Neural progenitor cell (in vitro differentiated cells): ENCODE data around the gene NKX2-4. TPM values are rescaled to one million over a fixed set of nuclear protein-coding genes. Genes with fewer than 3 reads are reported as not detected.

Source experiments
- DNase-seq: peaks from one replicate; pipeline ENCODE4 v3.0.0-alpha.2; 2016; ENCODE audit warnings: low spot score
- H2AFZ ChIP-seq: fragments of 200-600 bp; sonication (generic); replicated peaks from 2 replicates; pipeline ENCODE4 v1.6.1; 2016; ENCODE audit warnings: antibody characterized with exemption
- H3F3A ChIP-seq: fragments of 200-600 bp; sonication (generic); 2 replicates; pipeline ENCODE4 v1.6.1; 2016; ENCODE audit warnings: antibody characterized with exemption, low read depth
- H3K27ac ChIP-seq: fragments of 200-600 bp; sonication (generic); 2 replicates; pipeline ENCODE4 v1.5.1; 2016; ENCODE audit warnings: mild to moderate bottlenecking
- H3K27me3 ChIP-seq: fragments of 200-600 bp; sonication (generic); 2 replicates; pipeline ENCODE4 v1.6.1; 2016; ENCODE audit warnings: mild to moderate bottlenecking, moderate library complexity
- H3K36me3 ChIP-seq: fragments of 200-600 bp; sonication (generic); 2 replicates; pipeline ENCODE4 v1.5.1; 2016
- H3K4me1 ChIP-seq: fragments of 200-600 bp; sonication (generic); 2 replicates; pipeline ENCODE4 v1.6.1; 2016; ENCODE audit warnings: mixed run types
- H3K4me2 ChIP-seq: fragments of 200-600 bp; sonication (generic); 2 replicates; pipeline ENCODE4 v1.6.1; 2016
- H3K4me3 ChIP-seq: fragments of 200-600 bp; sonication (generic); 2 replicates; pipeline ENCODE4 v1.5.1; 2016
- H3K79me2 ChIP-seq: fragments of 200-600 bp; sonication (generic); 2 replicates; pipeline ENCODE4 v1.6.1; 2016; ENCODE audit warnings: low read depth
- H3K9ac ChIP-seq: fragments of 200-600 bp; sonication (generic); 2 replicates; pipeline ENCODE4 v1.6.1; 2016
- H3K9me3 ChIP-seq: fragments of 200-600 bp; sonication (generic); 2 replicates; pipeline ENCODE4 v1.5.1; 2016; ENCODE audit warnings: low read depth
- H4K20me1 ChIP-seq: fragments of 200-600 bp; sonication (generic); 2 replicates; pipeline ENCODE4 v1.6.1; 2016; ENCODE audit warnings: low read depth
- H3K27ac Mint-ChIP-seq: 3 replicates; pipeline ENCODE4 v1.8.0; 2021; ENCODE audit warnings: mixed read lengths
- H3K27me3 Mint-ChIP-seq: 2 replicates; pipeline ENCODE4 v1.8.0; 2022; ENCODE audit warnings: low read depth, mild to moderate bottlenecking, inconsistent platforms, moderate library complexity, mixed read lengths; ENCODE audit not compliant: insufficient read depth
- H3K36me3 Mint-ChIP-seq: 3 replicates; pipeline ENCODE4 v1.8.0; 2021; ENCODE audit warnings: mixed read lengths
- H3K4me1 Mint-ChIP-seq: 3 replicates; pipeline ENCODE4 v1.8.0; 2021; ENCODE audit warnings: mixed read lengths
- H3K4me3 Mint-ChIP-seq: 3 replicates; pipeline ENCODE4 v1.8.0; 2021; ENCODE audit warnings: mild to moderate bottlenecking, moderate library complexity, mixed read lengths
- H3K9me3 Mint-ChIP-seq: 3 replicates; pipeline ENCODE4 v1.8.0; 2020; ENCODE audit warnings: mixed read lengths
- CTCF ChIP-seq: fragments of 200-600 bp; sonication (generic); IDR thresholded peaks from 2 replicates; pipeline ENCODE4 v1.5.1; 2017; ENCODE audit warnings: antibody characterized with exemption, mild to moderate bottlenecking
- EZH2 ChIP-seq: fragments of 200-600 bp; sonication (generic); IDR thresholded peaks from 2 replicates; pipeline ENCODE4 v1.6.1; 2017; ENCODE audit warnings: antibody characterized with exemption, mild to moderate bottlenecking, moderate library complexity
- EZH2phosphoT487 ChIP-seq: fragments of 200-600 bp; sonication (generic); IDR thresholded peaks from 2 replicates; pipeline ENCODE4 v1.6.1; 2017; ENCODE audit warnings: antibody characterized with exemption
- total RNA-seq: library from RNA; depleted of rRNA; stranded (reverse); fragments of >200 nt; gene quantifications from 2 replicates; pipeline ENCODE4 v1.2.3, GENCODE V29; 2015; ENCODE audit warnings: low replicate concordance

The NKX2-4 gene
- total RNA-seq, 1 donor from 2014 or later = not detected

DNA sequence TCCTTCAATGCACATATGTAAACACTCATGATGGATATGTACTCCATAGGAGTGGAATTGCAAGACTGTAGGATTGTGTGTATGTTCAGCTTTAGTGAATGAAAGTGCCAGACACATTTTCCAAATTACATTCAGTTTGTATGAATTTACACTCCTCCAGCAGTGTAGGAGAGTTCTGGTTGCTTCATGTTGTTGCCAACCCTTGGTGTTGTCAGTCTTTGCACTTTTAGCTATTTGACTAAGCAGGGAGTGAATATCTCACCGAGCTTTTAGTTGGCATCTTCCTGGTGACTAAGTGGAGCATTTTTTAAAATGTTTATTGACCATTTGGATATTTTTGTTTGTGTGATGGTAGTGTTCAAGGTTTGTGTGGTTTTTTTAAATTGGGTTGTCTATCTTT is 23.9 kb downstream of the NKX2-4 start:
- Histone ChIP-seq H3K4me2 (no peak overlapping the region), H3F3A (no peaks in the 10 kb centered on the region), H3K27ac (no peak overlapping the region), H2AFZ (no peak overlapping the region), H4K20me1 (peaks cover 42% of the 10 kb centered on the region), H3K9ac (no peak overlapping the region), H3K9me3 (no peaks in the 10 kb centered on the region), H3K79me2 (peaks cover 86% of the 10 kb centered on the region), H3K4me3 (no peak overlapping the region), H3K27me3 (no peaks in the 10 kb centered on the region), H3K4me1 (no peaks in the 10 kb centered on the region), H3K36me3 (peaks cover 1% of the 10 kb centered on the region)
- no peak overlapping the region for H3K27ac Mint-ChIP-seq
- no peak for TF ChIP-seq EZH2phosphoT487
- TF ChIP-seq EZH2 = no peak
- no peak for TF ChIP-seq CTCF
- peaks cover 22% of the 10 kb centered on the region for H3K36me3 Mint-ChIP-seq
- no peaks in the 10 kb centered on the region for H3K9me3 Mint-ChIP-seq
- no peak for DNase-seq
- H3K4me3 Mint-ChIP-seq = no peak overlapping the region
- peaks cover 2% of the 10 kb centered on the region for H3K4me1 Mint-ChIP-seq
- H3K27me3 Mint-ChIP-seq = no peaks in the 10 kb centered on the region

GRCh38 chr20:21372016-21372415 is 25.3 kb downstream of the NKX2-4 start:
- Histone ChIP-seq H3K4me1 (no peaks in the 10 kb centered on the region), H3K27ac (no peak overlapping the region), H3F3A (no peaks in the 10 kb centered on the region), H3K27me3 (no peaks in the 10 kb centered on the region), H3K9me3 (no peaks in the 10 kb centered on the region), H3K4me2 (no peak overlapping the region), H2AFZ (no peak overlapping the region), H3K4me3 (no peak overlapping the region), H3K36me3 (peaks cover 9% of the 10 kb centered on the region), H3K79me2 (peaks cover 73% of the 10 kb centered on the region), H3K9ac (no peak overlapping the region), H4K20me1 (peaks cover 34% of the 10 kb centered on the region)
- no peak overlapping the region for H3K27ac Mint-ChIP-seq
- H3K4me1 Mint-ChIP-seq = no peaks in the 10 kb centered on the region
- peaks cover 23% of the 10 kb centered on the region for H3K36me3 Mint-ChIP-seq
- DNase-seq = no peak
- no peaks in the 10 kb centered on the region for H3K27me3 Mint-ChIP-seq
- TF ChIP-seq EZH2 (no peak), EZH2phosphoT487 (no peak), CTCF (no peak)
- H3K9me3 Mint-ChIP-seq = no peaks in the 10 kb centered on the region
- no peak overlapping the region for H3K4me3 Mint-ChIP-seq

GRCh38 chr20:21371193-21371592 is 26.1 kb downstream of the NKX2-4 start:
- H3K9ac ChIP-seq = no peak overlapping the region
- Mint-ChIP-seq H3K4me1 (no peaks in the 10 kb centered on the region), H3K4me3 (no peak overlapping the region), H3K9me3 (no peaks in the 10 kb centered on the region), H3K36me3 (peaks cover 22% of the 10 kb centered on the region), H3K27ac (no peak overlapping the region), H3K27me3 (no peaks in the 10 kb centered on the region)
- H3K79me2 ChIP-seq = peaks cover 67% of the 10 kb centered on the region
- DNase-seq = no peak
- H4K20me1 ChIP-seq = peaks cover 34% of the 10 kb centered on the region
- no peaks in the 10 kb centered on the region for H3F3A ChIP-seq
- H3K36me3 ChIP-seq = peaks cover 16% of the 10 kb centered on the region
- no peak for TF ChIP-seq EZH2phosphoT487
- TF ChIP-seq CTCF = no peak
- no peak for TF ChIP-seq EZH2
- H3K27me3 ChIP-seq = no peaks in the 10 kb centered on the region
- H3K9me3 ChIP-seq = no peaks in the 10 kb centered on the region
- H2AFZ ChIP-seq = no peak overlapping the region
- no peak overlapping the region for H3K4me3 ChIP-seq
- H3K4me2 ChIP-seq = no peak overlapping the region
- H3K27ac ChIP-seq = no peak overlapping the region
- no peaks in the 10 kb centered on the region for H3K4me1 ChIP-seq
